HCT116 (cell line): Measurements from ENCODE around the gene UVRAG. TPM values are rescaled to one million over a fixed set of nuclear protein-coding genes. Genes with fewer than 3 reads are reported as not detected.

Experiments used
- ATAC-seq: fragments of 200-7000 bp; cut with Tn5 transposase; 2 replicates; pipeline ENCODE4 v1.9.1; 2020; ENCODE audit warnings: mild to moderate bottlenecking, moderate library complexity
- BruUV-seq: library from RNA; stranded (reverse); fragments of 400-500 nt; replicated peaks from 2 replicates; lab custom pipeline; 2021; lab: Mats Ljungman, UMichigan
- CTCF ChIA-PET: fragments of 300-600 bp; sonication (Branson Sonifier 250); formaldehyde crosslinking; loops from one replicate; lab custom pipeline; 2021; ENCODE audit warnings: antibody characterized with exemption; lab: Charles Lee
- POLR2A ChIA-PET: fragments of 300-600, 350-600 bp; sonication (Branson Sonifier 250); formaldehyde crosslinking; loops from one replicate; lab custom pipeline; 2021; ENCODE audit warnings: antibody characterized with exemption; lab: Charles Lee
- RAD21 ChIA-PET, 2 experiments: fragments of 300-600 bp; sonication (Branson Sonifier 250); formaldehyde crosslinking; loops; one replicate each; lab custom pipeline; 2023; ENCODE audit warnings: low total read pairs in 2 of 2; ENCODE audit not compliant: uncharacterized antibody in 2 of 2, unreplicated experiment in 2 of 2, low non-redundant PET in 1 of 2; lab: Charles Lee
- DNase-seq: peaks from one replicate; pipeline ENCODE4 v3.0.0-alpha.2; 2010; ENCODE audit warnings: low read depth, low spot score
- H2AFZ ChIP-seq: fragments of 200-600 bp; shearing (Covaris generic), sonication (generic); 2 replicates; pipeline ENCODE4 v1.6.1; 2017; ENCODE audit warnings: low read depth, mixed run types, mixed read lengths, antibody characterized with exemption, low read length; ENCODE audit not compliant: poor library complexity, severe bottlenecking
- H3K27ac ChIP-seq: 2 replicates; pipeline ENCODE4 v1.5.1; 2012; ENCODE audit warnings: low read depth, low read length
- H3K27me3 ChIP-seq: fragments of 200-600 bp; sonication (generic); 2 replicates; pipeline ENCODE4 v1.6.1; 2016; ENCODE audit warnings: mixed run types, low read length, mixed read lengths; ENCODE audit not compliant: insufficient read depth
- H3K36me3 ChIP-seq, 2 experiments: fragments of 200-500 bp in 1 of 2; fragments of 200-600 bp in 1 of 2; sonication (Bioruptor generic) in 1 of 2; sonication (generic) in 1 of 2; 2 replicates each; pipeline versions ENCODE4 v1.5.1 to v1.6.1; 2014 to 2016; ENCODE audit warnings: low read length in 2 of 2, inconsistent platforms in 1 of 2, mixed read lengths in 1 of 2, mixed run types in 1 of 2; ENCODE audit not compliant: insufficient read depth in 2 of 2, control insufficient read depth in 1 of 2
- H3K4me1 ChIP-seq, 2 experiments: fragments of 200-600 bp in 1 of 2; sonication (generic) in 1 of 2; 2 replicates each; pipeline versions ENCODE4 v1.5.1 to v1.6.1; 2012 to 2017; ENCODE audit warnings: low read length in 2 of 2, inconsistent platforms in 1 of 2, mild to moderate bottlenecking in 1 of 2, mixed read lengths in 1 of 2, mixed run types in 1 of 2, moderate library complexity in 1 of 2; ENCODE audit not compliant: insufficient read depth in 2 of 2, control insufficient read depth in 1 of 2
- H3K4me2 ChIP-seq: fragments of 200-600 bp; sonication (generic); 2 replicates; pipeline ENCODE4 v1.6.1; 2017; ENCODE audit warnings: mixed run types, low read length, mixed read lengths
- H3K4me3 ChIP-seq, 2 experiments: fragments of 200-600 bp in 1 of 2; sonication (generic) in 1 of 2; replicated peaks in 1 of 2; 2 replicates each; pipeline ENCODE4 v1.5.1; 2011 to 2016; ENCODE audit warnings: low read length in 2 of 2, control low read depth in 1 of 2, low read depth in 1 of 2, mild to moderate bottlenecking in 1 of 2, mixed read lengths in 1 of 2, mixed run types in 1 of 2
- H3K79me2 ChIP-seq: fragments of 200-600 bp; sonication (generic); 2 replicates; pipeline ENCODE4 v1.6.1; 2017; ENCODE audit warnings: mild to moderate bottlenecking, mixed run types, low read length, moderate library complexity, mixed read lengths; ENCODE audit not compliant: insufficient read depth
- H3K9ac ChIP-seq: fragments of 200-600 bp; sonication (generic); 2 replicates; pipeline ENCODE4 v1.6.1; 2016; ENCODE audit warnings: low read length, mixed read lengths
- H3K9me2 ChIP-seq: fragments of 200-600 bp; sonication (generic), shearing (Covaris generic); 2 replicates; pipeline ENCODE4 v1.6.1; 2017; ENCODE audit warnings: mixed run types, mild to moderate bottlenecking, moderate library complexity; ENCODE audit not compliant: insufficient read depth
- H3K9me3 ChIP-seq, 2 experiments: fragments of 200-500 bp in 1 of 2; fragments of 200-600 bp in 1 of 2; sonication (Bioruptor generic) in 1 of 2; sonication (generic) in 1 of 2; 2 replicates each; pipeline ENCODE4 v1.6.1; 2014 to 2017; ENCODE audit warnings: low read length in 2 of 2, mixed read lengths in 2 of 2, inconsistent platforms in 1 of 2, low read depth in 1 of 2, mild to moderate bottlenecking in 1 of 2, mixed run types in 1 of 2, moderate library complexity in 1 of 2; ENCODE audit not compliant: control insufficient read depth in 1 of 2, insufficient read depth in 1 of 2
- H4K20me1 ChIP-seq: fragments of 200-600 bp; sonication (generic), shearing (Covaris generic); 2 replicates; pipeline ENCODE4 v1.6.1; 2017; ENCODE audit warnings: mixed run types, mild to moderate bottlenecking, moderate library complexity; ENCODE audit not compliant: insufficient read depth
- CBX3 ChIP-seq: IDR thresholded peaks from 2 replicates; pipeline ENCODE4 v1.6.1; 2012; ENCODE audit warnings: low read depth
- CEBPB ChIP-seq: IDR thresholded peaks from 2 replicates; pipeline ENCODE4 v1.6.1; 2012; ENCODE audit warnings: low read depth
- CTCF ChIP-seq, 3 experiments: fragments of 200-600 bp in 1 of 3; sonication (generic) in 1 of 3; IDR thresholded peaks in 2 of 3; conservative IDR thresholded peaks in 1 of 3; 2 replicates each; pipeline ENCODE4 v1.5.1; 2012 to 2017; ENCODE audit warnings: low read depth in 2 of 3, low read length in 2 of 3, antibody characterized with exemption in 1 of 3, borderline replicate concordance in 1 of 3, control low read depth in 1 of 3, mild to moderate bottlenecking in 1 of 3, mixed read lengths in 1 of 3, mixed run types in 1 of 3, moderate library complexity in 1 of 3; ENCODE audit not compliant: insufficient read depth in 1 of 3
- EGR1 ChIP-seq: IDR thresholded peaks from 2 replicates; pipeline ENCODE4 v1.6.1; 2012; ENCODE audit warnings: low read depth
- ELF1 ChIP-seq: IDR thresholded peaks from 2 replicates; pipeline ENCODE4 v1.6.1; 2012; ENCODE audit warnings: low read depth, borderline replicate concordance
- EZH2 ChIP-seq: fragments of 200-600 bp; sonication (generic); IDR thresholded peaks from 2 replicates; pipeline ENCODE4 v1.6.1; 2017; ENCODE audit warnings: antibody characterized with exemption, mixed run types
- EZH2phosphoT487 ChIP-seq: fragments of 200-600 bp; IDR thresholded peaks from 2 replicates; pipeline ENCODE4 v1.6.1; 2018; ENCODE audit warnings: antibody characterized with exemption, borderline replicate concordance
- FOSL1 ChIP-seq: IDR thresholded peaks from 2 replicates; pipeline ENCODE4 v1.6.1; 2012; ENCODE audit warnings: low read depth
- JUND ChIP-seq: IDR thresholded peaks from 2 replicates; pipeline ENCODE4 v1.6.1; 2012
- MAX ChIP-seq: IDR thresholded peaks from 2 replicates; pipeline ENCODE4 v1.6.1; 2012
- POLR2A ChIP-seq: IDR thresholded peaks from 2 replicates; pipeline ENCODE4 v1.7.0; 2011; ENCODE audit warnings: borderline replicate concordance; ENCODE audit not compliant: insufficient read depth, insufficient read length; ENCODE audit errors: extremely low read depth
- POLR2AphosphoS5 ChIP-seq: IDR thresholded peaks from 2 replicates; pipeline ENCODE4 v1.6.1; 2011; ENCODE audit warnings: mild to moderate bottlenecking, low read depth, low read length, moderate library complexity
- RAD21 ChIP-seq: IDR thresholded peaks from 2 replicates; pipeline ENCODE4 v1.6.1; 2012; ENCODE audit warnings: low read depth, mild to moderate bottlenecking
- SIN3A ChIP-seq: IDR thresholded peaks from 2 replicates; pipeline ENCODE4 v1.6.1; 2012; ENCODE audit warnings: low read depth
- SP1 ChIP-seq: IDR thresholded peaks from 2 replicates; pipeline ENCODE4 v1.6.1; 2012; ENCODE audit warnings: low read depth
- SRF ChIP-seq: IDR thresholded peaks from 2 replicates; pipeline ENCODE4 v1.6.1; 2012; ENCODE audit warnings: low read depth
- TCF7L2 ChIP-seq: IDR thresholded peaks from 2 replicates; pipeline ENCODE4 v1.7.0; 2011; ENCODE audit warnings: borderline replicate concordance, inconsistent platforms; ENCODE audit not compliant: insufficient read depth, insufficient read length; ENCODE audit errors: extremely low read depth
- YY1 ChIP-seq: IDR thresholded peaks from 2 replicates; pipeline ENCODE4 v1.6.1; 2011; ENCODE audit warnings: low read length, low read depth, moderate library complexity, mild to moderate bottlenecking; ENCODE audit not compliant: insufficient replicate concordance; ENCODE audit errors: extremely low read depth
- ZBTB33 ChIP-seq: IDR thresholded peaks from 2 replicates; pipeline ENCODE4 v1.6.1; 2011; ENCODE audit warnings: mild to moderate bottlenecking, low read length, moderate library complexity; ENCODE audit not compliant: insufficient replicate concordance; ENCODE audit errors: extremely low read depth
- ZFX ChIP-seq: fragments of 450-650 bp; IDR thresholded peaks from 2 replicates; pipeline ENCODE4 v1.6.1; 2017
- intact Hi-C: fragments of 100-400 bp; cut with micrococcal nuclease; formaldehyde crosslinking; loops from 2 replicates; pipeline ENCODE4 v1.10.0; 2022
- total RNA-seq: library from RNA; stranded (reverse); gene quantifications from one replicate; pipeline ENCODE4 v1.2.1, GENCODE V29; 2021; ENCODE audit not compliant: unreplicated experiment

The UVRAG gene
- total RNA-seq, 1 experiment from 2014 or later = 12.3 TPM

GRCh38 chr11:75822541-75822940, 7.5 kb downstream of the UVRAG start:
- H3K79me2 ChIP-seq = peaks cover 13% of the 10 kb centered on the region
- no TSS peak for BruUV-seq
- H3K9me3 ChIP-seq = no peaks in the 10 kb centered on the region
- no peak for DNase-seq
- H3K27me3 ChIP-seq = no peaks in the 10 kb centered on the region
- no peak overlapping the region for H3K9ac ChIP-seq
- H2AFZ ChIP-seq = no peak overlapping the region
- TF ChIP-seq EZH2 = no peak
- no peak for TF ChIP-seq JUND
- no peak for TF ChIP-seq MAX
- TF ChIP-seq SP1 = no peak
- TF ChIP-seq ELF1 = no peak
- TF ChIP-seq EGR1 = no peak
- TF ChIP-seq EZH2phosphoT487 = no peak
- TF ChIP-seq ZBTB33 = no peak
- TF ChIP-seq FOSL1 = no peak
- no peak for TF ChIP-seq CBX3
- no peak for TF ChIP-seq YY1
- no peak for TF ChIP-seq POLR2AphosphoS5
- no peak for TF ChIP-seq TCF7L2
- no peak for TF ChIP-seq CEBPB
- TF ChIP-seq SIN3A = no peak
- no peak for TF ChIP-seq ZFX
- TF ChIP-seq POLR2A = no peak
- TF ChIP-seq RAD21 = no peak
- no peak for TF ChIP-seq CTCF (IDR thresholded peaks at IDR 0.05 in 2 of 3, conservative IDR thresholded peaks at IDR 0.05 in 1 of 3; ENCODE audit: borderline replicate concordance in 1 of 3, insufficient read depth in 1 of 3, low read depth in 2 of 3, low read length in 2 of 3)
- TF ChIP-seq SRF = no peak
- TF ChIP-seq, all 23 proteins: peak for 0
- RAD21 ChIA-PET = no interaction called here
- CTCF ChIA-PET = no interaction called here
- Histone ChIP-seq H3K4me2 (no peak overlapping the region), H3K4me3 (no peak overlapping the region), H3K27ac (no peak overlapping the region), H3K9me2 (no peaks in the 10 kb centered on the region), H3K4me1 (no peaks in the 10 kb centered on the region), H3K36me3 (no peaks in the 10 kb centered on the region), H4K20me1 (no peaks in the 10 kb centered on the region)
- POLR2A ChIA-PET = no interaction called here
- ATAC-seq = no peak
- intact Hi-C loops = no loop called here
